IMR-90 (cell line): ENCODE results near the gene MBTPS1. TPM values are rescaled to one million over a fixed set of nuclear protein-coding genes. Genes with fewer than 3 reads are reported as not detected.
A peak's percentile ranks its signal among the peaks of the same experiment; 100 is the strongest.

Experiments
- ATAC-seq: fragments of 200-7000 bp; cut with Tn5 transposase; 2 replicates; pipeline ENCODE4 v1.9.1; 2020; ENCODE audit warnings: low read depth, mild to moderate bottlenecking, moderate library complexity
- BruUV-seq: library from RNA; stranded (reverse); fragments of 400-500 nt; replicated peaks from 2 replicates; lab custom pipeline; 2021; lab: Mats Ljungman, UMichigan
- CTCF ChIA-PET: fragments of 300-600 bp; formaldehyde crosslinking; extraction: SDS; loops from one replicate; lab custom pipeline; 2021; ENCODE audit warnings: antibody characterized with exemption; lab: Yijun Ruan, JAX
- POLR2A ChIA-PET: fragments of 300-600 bp; sonication (Branson Sonifier 250); formaldehyde crosslinking; loops from one replicate; lab custom pipeline; 2022; ENCODE audit warnings: antibody characterized with exemption; ENCODE audit not compliant: unreplicated experiment; lab: Charles Lee
- DNase-seq: peaks from one replicate; pipeline ENCODE4 v3.0.0; 2013
- H2AFZ ChIP-seq: replicated peaks from 2 replicates; pipeline ENCODE3; 2013; ENCODE audit warnings: low read length, mild to moderate bottlenecking; ENCODE audit not compliant: poor library complexity
- H2AK5ac ChIP-seq: 2 replicates; pipeline ENCODE4 v1.6.1; 2013; ENCODE audit warnings: low read depth, low read length, inconsistent platforms
- H2AK9ac ChIP-seq: replicated peaks from 2 replicates; pipeline ENCODE3; 2013; ENCODE audit warnings: mild to moderate bottlenecking, low read depth, low read length, moderate library complexity; ENCODE audit not compliant: poor library complexity
- H2BK120ac ChIP-seq: 2 replicates; pipeline ENCODE4 v1.6.1; 2013; ENCODE audit warnings: low read depth, low read length, inconsistent platforms
- H2BK15ac ChIP-seq: 3 replicates; pipeline ENCODE4 v1.6.1; 2013; ENCODE audit warnings: low read depth, low read length, inconsistent platforms
- H2BK20ac ChIP-seq: 2 replicates; pipeline ENCODE4 v1.6.1; 2013; ENCODE audit warnings: low read depth, mild to moderate bottlenecking, inconsistent platforms, low read length, moderate library complexity
- H2BK5ac ChIP-seq: 2 replicates; pipeline ENCODE4 v1.6.1; 2013; ENCODE audit warnings: mild to moderate bottlenecking, low read depth, low read length, inconsistent platforms; ENCODE audit not compliant: poor library complexity, severe bottlenecking
- H3K14ac ChIP-seq: replicated peaks from 2 replicates; pipeline ENCODE4 v1.6.1; 2013; ENCODE audit warnings: low read depth, low read length, inconsistent platforms
- H3K18ac ChIP-seq: 2 replicates; pipeline ENCODE4 v1.6.1; 2013; ENCODE audit warnings: low read depth, low read length, control low read depth
- H3K23ac ChIP-seq: 2 replicates; pipeline ENCODE4 v1.6.1; 2013; ENCODE audit warnings: low read depth, low read length, inconsistent platforms
- H3K27ac ChIP-seq: 2 replicates; pipeline ENCODE4 v1.5.1; 2013; ENCODE audit warnings: mild to moderate bottlenecking, control low read depth, low read length; ENCODE audit not compliant: insufficient read depth
- H3K27me3 ChIP-seq: 2 replicates; pipeline ENCODE4 v1.6.1; 2013; ENCODE audit warnings: low read length; ENCODE audit not compliant: control insufficient read depth, insufficient read depth
- H3K36me3 ChIP-seq: 2 replicates; pipeline ENCODE4 v1.6.1; 2013; ENCODE audit warnings: low read length, mixed read lengths; ENCODE audit not compliant: control insufficient read depth, insufficient read depth
- H3K4ac ChIP-seq: 2 replicates; pipeline ENCODE4 v1.6.1; 2013; ENCODE audit warnings: low read depth, low read length, inconsistent platforms
- H3K4me1 ChIP-seq: 2 replicates; pipeline ENCODE4 v1.6.1; 2013; ENCODE audit warnings: low read length, mixed read lengths; ENCODE audit not compliant: control insufficient read depth, insufficient read depth
- H3K4me2 ChIP-seq: 2 replicates; pipeline ENCODE4 v1.6.1; 2013; ENCODE audit warnings: low read depth, mild to moderate bottlenecking, control low read depth, low read length, moderate library complexity
- H3K4me3 ChIP-seq: 2 replicates; pipeline ENCODE4 v1.5.1; 2013; ENCODE audit warnings: low read depth, mild to moderate bottlenecking, control low read depth, low read length, moderate library complexity; ENCODE audit not compliant: insufficient read depth
- H3K56ac ChIP-seq: 2 replicates; pipeline ENCODE4 v1.6.1; 2013; ENCODE audit warnings: low read length, inconsistent platforms; ENCODE audit not compliant: insufficient read depth; ENCODE audit errors: extremely low read depth
- H3K79me1 ChIP-seq, 2 experiments: 2 replicates each; pipeline ENCODE4 v1.6.1; 2013; ENCODE audit warnings: low read length in 2 of 2, inconsistent platforms in 1 of 2, low read depth in 1 of 2
- H3K9ac ChIP-seq: 2 replicates; pipeline ENCODE4 v1.6.1; 2013; ENCODE audit warnings: low read depth, low read length, control low read depth
- H3K9me1 ChIP-seq: 2 replicates; pipeline ENCODE4 v1.6.1; 2013; ENCODE audit warnings: low read length, inconsistent platforms; ENCODE audit not compliant: insufficient read depth
- H3K9me3 ChIP-seq: 2 replicates; pipeline ENCODE4 v1.6.1; 2013; ENCODE audit warnings: low read length; ENCODE audit not compliant: control insufficient read depth, insufficient read depth
- H4K20me1 ChIP-seq: 2 replicates; pipeline ENCODE4 v1.6.1; 2013; ENCODE audit warnings: low read length, inconsistent platforms; ENCODE audit not compliant: insufficient read depth
- H4K5ac ChIP-seq: 2 replicates; pipeline ENCODE4 v1.6.1; 2013; ENCODE audit warnings: mild to moderate bottlenecking, low read depth, low read length, control low read depth
- H4K8ac ChIP-seq, 2 experiments: 2 replicates each; pipeline ENCODE4 v1.6.1; 2013; ENCODE audit warnings: low read depth in 2 of 2, low read length in 2 of 2, control low read depth in 1 of 2, inconsistent platforms in 1 of 2
- H4K91ac ChIP-seq: 2 replicates; pipeline ENCODE4 v1.6.1; 2013; ENCODE audit warnings: low read depth, low read length, inconsistent platforms; ENCODE audit not compliant: insufficient read depth
- POLR2A ChIP-seq: IDR thresholded peaks from 2 replicates; pipeline ENCODE4 v1.6.1; 2012; ENCODE audit warnings: mild to moderate bottlenecking, low read depth, low read length
- SMC3 ChIP-seq: fragments of 150-350 bp; IDR thresholded peaks from 2 replicates; pipeline ENCODE4 v1.6.1; 2016; ENCODE audit warnings: low read depth, mild to moderate bottlenecking, antibody characterized with exemption, low read length, moderate library complexity
- WGBS, 2 experiments: methylation state at CpG; one replicate each; pipeline versions ENCODE4 v1.1.5 to v1.1.7; 2013; ENCODE audit warnings: missing lambda C conversion rate in 2 of 2; ENCODE audit not compliant: insufficient read length in 1 of 2; ENCODE audit errors: extremely low coverage in 2 of 2; 5-methylcytosine and 5-hydroxymethylcytosine counted together
- dilution Hi-C: fragments of 300-500 bp; cut with HindIII; formaldehyde crosslinking; loops from one replicate; pipeline ENCODE4 v1.14.3; 2018; ENCODE audit warnings: low sequenced_read_pairs; ENCODE audit not compliant: unreplicated experiment
- in situ Hi-C: fragments of 300-500 bp; cut with MboI; formaldehyde crosslinking; loops from 3 replicates; pipeline ENCODE4 v1.14.3; 2019; ENCODE audit warnings: low sequenced_read_pairs, inconsistent platforms, mixed read lengths
- intact Hi-C: fragments of 100-400 bp; cut with micrococcal nuclease; formaldehyde crosslinking; loops from 2 replicates; pipeline ENCODE4 v1.10.0; 2022
- polyA plus RNA-seq, 3 experiments: library from polyadenylated mRNA; depleted of rRNA; stranded (reverse); fragments of >200 nt; gene quantifications; 2 replicates each; pipeline ENCODE4 v1.2.3, GENCODE V29; 2012; ENCODE audit warnings: low replicate concordance in 1 of 3
- total RNA-seq: library from RNA; depleted of rRNA; stranded (reverse); fragments of >200 nt; gene quantifications from 2 replicates; pipeline ENCODE4 v1.2.3, GENCODE V29; 2012

MBTPS1 gene
- total and polyA plus RNA-seq, 2 of the 4 experiments (the other 2 are of a cell fraction), result 59.0 to 70.4 TPM

GRCh38 chr16:84139628-84140258 is 23.0 kb upstream of the MBTPS1 start:
- no peak for TF ChIP-seq SMC3
- no peak for TF ChIP-seq POLR2A
- Histone ChIP-seq H3K4me1 (peaks cover 27% of the 10 kb centered on the region), H3K27ac (no peak overlapping the region), H2AK9ac (peak overlapping the region; percentile 33), H3K4ac (peak overlapping the region; percentile 45; the same call in 1 of the 2 replicates), H3K23ac (peak overlapping the region; percentile 13), H4K91ac (peak overlapping the region; percentile 12; the same call in 1 of the 2 replicates), H3K9me3 (no peaks in the 10 kb centered on the region), H3K4me2 (0 out of 2 replicates have a peak overlapping the region, but pooled peaks have one; percentile 7), H3K9me1 (peaks cover 20% of the 10 kb centered on the region), H3K56ac (no peak overlapping the region), H3K4me3 (no peak overlapping the region), H3K79me1 (peaks cover 28 to 80% of the 10 kb centered on the region in 2 experiments), H2BK120ac (no peak overlapping the region), H4K20me1 (peaks cover 23% of the 10 kb centered on the region; the same call in 1 of the 2 replicates), H2BK15ac (no peak overlapping the region), H2AFZ (no peak overlapping the region), H2BK20ac (no peak overlapping the region), H3K27me3 (no peaks in the 10 kb centered on the region), H4K8ac (peak overlapping the region in 1 of 2 experiments; percentile 57; a peak in 1 of 4 replicates), H3K14ac (no peak overlapping the region), H4K5ac (no peak overlapping the region), H3K9ac (no peak overlapping the region), H3K18ac (no peak overlapping the region), H2BK5ac (peak overlapping the region; percentile 33), H3K36me3 (no peaks in the 10 kb centered on the region), H2AK5ac (no peak overlapping the region)
- intact Hi-C loops, result no loop called here
- no peak for ATAC-seq
- in situ Hi-C loops, result no loop called here
- WGBS, 2 experiments, result 73% methylated on average over 2 of the region's 6 CpGs; no CpG with 5 or more reads in 1 of the 2 experiments
- BruUV-seq, result no TSS peak
- no peak for DNase-seq
- dilution Hi-C loops, result no loop called here
- POLR2A ChIA-PET, result no interaction called here
- CTCF ChIA-PET, result no interaction called here
